GM18520 (cell line): Measurements from ENCODE around the gene TERT.
"Not testable (repeated sequence)": the region's sequence is repeated elsewhere in the genome, so short reads cannot be mapped to it uniquely, and the experiment has no call there.

Experiments
- ATAC-seq: cut with Tn5 transposase; IDR thresholded peaks from one replicate; pipeline ENCODE4 v1.9.1; 2021; ENCODE audit not compliant: unreplicated experiment

Gene TERT

DNA sequence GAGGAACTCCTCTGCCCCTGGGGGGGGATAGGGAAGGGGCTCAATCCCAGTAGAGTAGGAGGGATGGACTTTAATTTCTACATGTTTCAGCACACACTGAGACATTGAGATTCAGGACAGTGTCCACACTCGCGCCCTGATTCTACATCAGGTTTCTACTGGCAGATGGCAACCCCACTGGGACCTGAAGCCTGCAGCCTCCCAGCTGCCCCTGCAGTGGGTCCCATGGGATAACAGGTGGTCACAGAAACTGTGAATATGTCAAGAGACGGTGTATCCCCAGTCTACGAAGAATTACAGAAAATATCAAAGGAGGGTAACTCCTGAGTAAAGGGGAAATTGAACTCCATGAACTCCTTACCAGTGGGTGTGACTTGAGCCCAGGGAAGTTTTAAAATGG is 2.4 kb upstream of the TERT start:
- ATAC-seq: no peak

- ATAC-seq: no peak
Measured at GRCh38 chr5:1295650-1296037, 776 bp upstream of the TERT start.

DNA sequence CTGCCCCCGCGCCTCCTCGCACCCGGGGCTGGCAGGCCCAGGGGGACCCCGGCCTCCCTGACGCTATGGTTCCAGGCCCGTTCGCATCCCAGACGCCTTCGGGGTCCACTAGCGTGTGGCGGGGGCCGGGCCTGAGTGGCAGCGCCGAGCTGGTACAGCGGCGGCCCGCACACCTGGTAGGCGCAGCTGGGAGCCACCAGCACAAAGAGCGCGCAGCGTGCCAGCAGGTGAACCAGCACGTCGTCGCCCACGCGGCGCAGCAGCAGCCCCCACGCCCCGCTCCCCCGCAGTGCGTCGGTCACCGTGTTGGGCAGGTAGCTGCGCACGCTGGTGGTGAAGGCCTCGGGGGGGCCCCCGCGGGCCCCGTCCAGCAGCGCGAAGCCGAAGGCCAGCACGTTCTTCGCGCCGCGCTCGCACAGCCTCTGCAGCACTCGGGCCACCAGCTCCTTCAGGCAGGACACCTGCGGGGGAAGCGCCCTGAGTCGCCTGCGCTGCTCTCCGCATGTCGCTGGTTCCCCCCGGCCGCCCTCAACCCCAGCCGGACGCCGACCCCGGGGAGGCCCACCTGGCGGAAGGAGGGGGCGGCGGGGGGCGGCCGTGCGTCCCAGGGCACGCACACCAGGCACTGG is 548 bp downstream of the TERT start:
- ATAC-seq: no peak

DNA sequence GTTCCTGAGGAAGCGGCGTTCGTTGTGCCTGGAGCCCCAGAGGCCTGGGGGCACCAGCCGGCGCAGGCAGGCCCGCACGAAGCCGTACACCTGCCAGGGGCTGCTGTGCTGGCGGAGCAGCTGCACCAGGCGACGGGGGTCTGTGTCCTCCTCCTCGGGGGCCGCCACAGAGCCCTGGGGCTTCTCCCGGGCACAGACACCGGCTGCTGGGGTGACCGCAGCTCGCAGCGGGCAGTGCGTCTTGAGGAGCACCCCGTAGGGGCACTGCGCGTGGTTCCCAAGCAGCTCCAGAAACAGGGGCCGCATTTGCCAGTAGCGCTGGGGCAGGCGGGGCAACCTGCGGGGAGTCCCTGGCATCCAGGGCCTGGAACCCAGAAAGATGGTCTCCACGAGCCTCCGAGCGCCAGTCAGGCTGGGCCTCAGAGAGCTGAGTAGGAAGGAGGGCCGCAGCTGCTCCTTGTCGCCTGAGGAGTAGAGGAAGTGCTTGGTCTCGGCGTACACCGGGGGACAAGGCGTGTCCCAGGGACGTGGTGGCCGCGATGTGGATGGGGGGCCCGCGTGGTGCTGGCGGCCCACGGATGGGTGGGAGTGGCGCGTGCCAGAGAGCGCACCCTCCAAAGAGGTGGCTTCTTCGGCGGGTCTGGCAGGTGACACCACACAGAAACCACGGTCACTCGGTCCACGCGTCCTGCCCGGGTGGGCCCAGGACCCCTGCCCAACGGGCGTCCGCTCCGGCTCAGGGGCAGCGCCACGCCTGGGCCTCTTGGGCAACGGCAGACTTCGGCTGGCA is 1.3 kb downstream of the TERT start:
- no peak for ATAC-seq

GRCh38 chr5:1292846-1293415 is 1.9 kb downstream of the TERT start:
- no peak for ATAC-seq

DNA sequence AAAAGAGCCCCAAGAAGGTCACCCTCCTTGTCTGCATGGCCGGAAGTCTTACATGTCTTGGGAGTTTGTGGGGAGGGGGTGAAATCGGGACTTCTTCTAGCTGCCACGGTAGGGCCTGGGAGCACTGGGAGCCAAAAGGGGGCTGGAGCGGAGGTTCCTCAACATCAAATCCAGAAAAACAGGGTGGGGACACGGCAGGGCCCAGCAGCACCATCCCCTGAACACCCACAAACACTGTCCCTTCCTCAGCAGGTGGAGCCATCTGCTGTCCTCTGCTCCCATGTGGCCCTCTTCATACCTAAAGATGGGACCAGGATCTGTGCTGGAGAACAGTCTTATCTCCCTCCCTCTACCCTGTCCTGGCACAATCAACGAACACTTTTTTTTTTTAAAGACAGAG is 2.7 kb downstream of the TERT start:
- no peak for ATAC-seq

- no peak for ATAC-seq
Measured at GRCh38 chr5:1291611-1292080, 3.2 kb downstream of the TERT start.

GRCh38 chr5:1290956-1291355 is 3.9 kb downstream of the TERT start:
- not testable (repeated sequence) for ATAC-seq

DNA sequence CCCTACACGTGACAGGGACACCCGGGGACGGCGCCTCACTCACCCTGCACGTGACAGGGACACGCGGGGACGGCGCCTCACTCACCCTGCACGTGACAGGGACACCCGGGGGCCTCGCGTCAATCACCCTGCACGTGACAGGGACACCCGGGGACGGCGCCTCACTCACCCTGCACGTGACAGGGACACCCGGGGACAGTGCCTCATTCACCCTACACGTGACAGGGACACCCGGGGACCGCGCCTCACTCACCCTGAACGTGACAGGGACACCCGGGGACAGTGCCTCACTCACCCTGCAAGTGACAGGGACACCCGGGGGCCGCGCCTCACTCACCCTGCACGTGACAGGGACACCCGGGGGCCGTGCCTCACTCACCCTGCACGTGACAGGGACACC is 5.3 kb downstream of the TERT start:
- ATAC-seq: not testable (repeated sequence)

- no peak for ATAC-seq
Measured at GRCh38 chr5:1288439-1289335, 6.2 kb downstream of the TERT start.

DNA sequence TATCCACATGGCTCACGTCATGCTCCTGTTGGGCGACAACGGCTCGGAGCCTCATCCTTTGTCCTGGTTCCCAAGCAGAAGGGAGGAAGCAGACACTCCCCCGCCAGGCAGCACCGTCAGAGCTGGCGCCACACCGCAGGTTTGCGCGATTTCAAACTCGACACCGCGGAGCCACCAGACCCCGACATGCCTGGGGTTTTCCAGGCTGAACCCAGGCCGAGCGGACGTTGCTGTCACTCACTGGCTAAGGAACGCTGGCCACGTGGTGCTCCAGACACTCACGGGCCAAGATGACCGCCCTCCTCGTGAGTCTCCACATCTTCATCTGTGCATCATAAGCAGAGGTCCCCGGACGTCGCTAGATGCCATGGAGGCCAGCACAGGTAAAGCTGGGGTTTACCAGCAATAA is 9.0 kb downstream of the TERT start:
- no peak for ATAC-seq

- no peak for ATAC-seq
Measured at GRCh38 chr5:1285141-1285540, 9.7 kb downstream of the TERT start.

DNA sequence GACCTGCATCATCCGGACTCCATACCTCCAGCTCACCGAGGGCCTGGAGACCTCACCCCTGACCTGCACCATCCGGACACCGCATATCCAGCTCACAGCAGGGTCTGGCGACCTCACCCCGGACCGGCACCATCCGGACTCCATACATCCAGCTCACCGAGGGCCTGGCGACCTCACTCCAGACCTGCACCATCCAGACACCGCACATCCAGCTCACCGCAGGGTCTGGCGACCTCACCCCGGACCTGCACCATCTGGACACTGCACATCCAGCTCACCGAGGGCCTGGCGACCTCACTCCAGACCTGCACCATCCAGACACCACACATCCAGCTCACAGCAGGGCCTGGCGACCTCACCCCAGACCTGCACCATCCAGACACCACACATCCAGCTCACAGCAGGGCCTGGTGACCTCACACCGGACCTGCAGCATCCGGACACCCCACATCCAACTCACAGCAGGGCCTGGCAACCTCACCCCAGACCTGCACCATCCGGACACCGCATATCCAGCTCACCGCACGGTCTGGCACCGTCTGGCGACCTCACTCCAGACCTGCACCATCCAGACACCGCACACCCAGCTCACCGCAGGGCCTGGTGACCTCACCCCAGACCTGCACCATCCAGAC is 10.4 kb downstream of the TERT start:
- ATAC-seq: not testable (repeated sequence)

DNA sequence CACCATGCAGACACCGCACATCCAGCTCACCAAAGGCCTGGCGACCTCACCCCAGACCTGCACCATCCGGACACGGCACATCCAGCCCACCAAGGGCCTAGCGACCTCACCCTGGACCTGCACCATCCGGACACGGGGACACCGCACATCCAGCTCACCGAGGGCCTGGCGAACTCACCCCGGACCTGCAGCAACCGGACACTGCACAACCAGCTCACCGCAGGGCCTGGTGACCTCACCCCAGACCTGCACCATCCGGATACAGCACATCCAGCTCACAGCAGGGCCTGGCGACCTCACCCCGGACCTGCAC is 11.2 kb downstream of the TERT start:
- not testable (repeated sequence) for ATAC-seq

DNA sequence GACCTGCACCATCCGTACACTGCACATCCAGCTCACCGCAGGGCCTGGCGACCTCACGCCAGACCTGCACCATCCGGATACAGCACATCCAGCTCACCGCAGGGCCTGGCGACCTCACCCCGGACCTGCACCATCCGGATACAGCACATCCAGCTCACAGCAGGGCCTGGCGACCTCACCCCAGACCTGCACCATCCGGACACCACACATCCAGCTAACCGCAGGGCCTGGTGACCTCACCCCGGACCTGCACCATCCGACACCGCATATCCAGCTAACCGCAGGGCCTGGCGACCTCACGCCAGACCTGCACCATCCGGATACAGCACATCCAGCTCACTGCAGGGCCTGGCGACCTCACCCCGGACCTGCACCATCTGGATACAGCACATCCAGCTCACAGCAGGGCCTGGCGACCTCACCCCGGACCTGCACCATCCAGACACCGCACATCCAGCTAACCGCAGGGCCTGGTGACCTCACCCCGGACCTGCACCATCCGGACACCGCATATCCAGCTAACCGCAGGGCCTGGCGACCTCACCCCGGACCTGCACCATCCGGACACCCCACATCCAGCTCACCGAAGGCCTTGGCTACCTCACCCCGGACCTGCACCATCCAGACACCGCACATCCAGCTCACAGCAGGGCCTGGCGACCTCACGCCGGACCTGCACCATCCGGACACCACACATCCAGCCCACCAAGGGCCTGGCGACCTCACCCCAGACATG is 11.7 kb downstream of the TERT start:
- ATAC-seq: not testable (repeated sequence)

- ATAC-seq: no peak
Measured at GRCh38 chr5:1282131-1282992, 12.5 kb downstream of the TERT start.

- no peak for ATAC-seq
Measured at GRCh38 chr5:1281038-1281882, 13.6 kb downstream of the TERT start.
